H1 (cell line): Measurements from ENCODE around the gene PMM1. TPM values are rescaled to one million over a fixed set of nuclear protein-coding genes. Genes with fewer than 3 reads are reported as not detected.
"Not testable (repeated sequence)": the region's sequence is repeated elsewhere in the genome, so short reads cannot be mapped to it uniquely, and the experiment has no call there.

Experiments used
- CTCF ChIA-PET: fragments of 300-600 bp; sonication (Branson Sonifier 250); formaldehyde crosslinking; loops from one replicate; lab custom pipeline; 2021; ENCODE audit not compliant: partially characterized antibody; lab: Charles Lee
- POLR2A ChIA-PET: fragments of 300-600 bp; sonication (Branson Sonifier 250); formaldehyde crosslinking; loops from one replicate; lab custom pipeline; 2021; ENCODE audit warnings: inconsistent platforms; ENCODE audit not compliant: partially characterized antibody; lab: Charles Lee
- DNase-seq, 2 experiments: peaks; one replicate each; pipeline versions ENCODE4 v3.0.0 to v3.0.0-alpha.2; 2010 to 2022; ENCODE audit warnings: low spot score in 2 of 2, low read depth in 1 of 2, mixed read lengths in 1 of 2
- FAIRE-seq: peaks from 2 replicates; lab custom pipeline; 2011; peaks lifted over from hg19 to GRCh38; lab: Jason Lieb, UNC
- H2AFZ ChIP-seq: 2 replicates; pipeline ENCODE4 v1.8.1; 2012; ENCODE audit warnings: low read length, inconsistent platforms
- H2AK5ac ChIP-seq: 2 replicates; pipeline ENCODE4 v1.6.1; 2013; ENCODE audit warnings: low read depth, low read length
- H2BK120ac ChIP-seq: replicated peaks from 2 replicates; pipeline ENCODE3; 2013; ENCODE audit warnings: low read depth, low read length, inconsistent platforms
- H2BK12ac ChIP-seq: 2 replicates; pipeline ENCODE4 v1.6.1; 2013; ENCODE audit warnings: low read depth, low read length
- H2BK15ac ChIP-seq: 2 replicates; pipeline ENCODE4 v1.6.1; 2013; ENCODE audit warnings: low read length
- H2BK20ac ChIP-seq: 2 replicates; pipeline ENCODE4 v1.6.1; 2013; ENCODE audit warnings: low read length
- H2BK5ac ChIP-seq: 2 replicates; pipeline ENCODE4 v1.6.1; 2013; ENCODE audit warnings: low read depth, low read length
- H3K14ac ChIP-seq: 2 replicates; pipeline ENCODE4 v1.6.1; 2013; ENCODE audit warnings: inconsistent platforms; ENCODE audit not compliant: insufficient read length
- H3K18ac ChIP-seq: 2 replicates; pipeline ENCODE4 v1.6.1; 2013; ENCODE audit warnings: low read length; ENCODE audit errors: extremely low read depth
- H3K23ac ChIP-seq: 2 replicates; pipeline ENCODE4 v1.6.1; 2013; ENCODE audit warnings: inconsistent platforms; ENCODE audit not compliant: insufficient read length
- H3K23me2 ChIP-seq: 2 replicates; pipeline ENCODE4 v1.6.1; 2013; ENCODE audit warnings: low read depth, low read length
- H3K27ac ChIP-seq: 2 replicates; pipeline ENCODE4 v1.6.1; 2011; ENCODE audit warnings: low read depth, low read length, inconsistent platforms
- H3K27me3 ChIP-seq, 4 experiments: replicated peaks in 1 of 4; 1 replicate in 1 of 4; 2 replicates in 3 of 4; pipeline versions ENCODE4 v1.6.1 to v1.8.1; 2011 to 2013; ENCODE audit warnings: low read length in 3 of 4, mild to moderate bottlenecking in 3 of 4, inconsistent platforms in 2 of 4, mixed read lengths in 2 of 4, moderate library complexity in 1 of 4; ENCODE audit not compliant: control insufficient read depth in 3 of 4, insufficient read depth in 3 of 4; ENCODE audit errors: extremely low read depth in 1 of 4
- H3K36me3 ChIP-seq, 4 experiments: 2 replicates each; pipeline versions ENCODE4 v1.6.1 to v1.8.1; 2011 to 2013; ENCODE audit warnings: mild to moderate bottlenecking in 4 of 4, low read length in 3 of 4, moderate library complexity in 2 of 4, control low read depth in 1 of 4, inconsistent platforms in 1 of 4; ENCODE audit not compliant: insufficient read depth in 4 of 4, control insufficient read depth in 2 of 4
- H3K4ac ChIP-seq: replicated peaks from 2 replicates; pipeline ENCODE3; 2013; ENCODE audit warnings: low read length, low read depth, mixed read lengths, inconsistent platforms; ENCODE audit not compliant: insufficient read length
- H3K4me1 ChIP-seq, 4 experiments: replicated peaks in 1 of 4; 1 replicate in 1 of 4; 2 replicates in 3 of 4; pipeline versions ENCODE4 v1.6.1 to v1.8.1; 2011 to 2013; ENCODE audit warnings: low read length in 3 of 4, inconsistent platforms in 2 of 4, mixed read lengths in 1 of 4; ENCODE audit not compliant: insufficient read depth in 4 of 4, control insufficient read depth in 3 of 4
- H3K4me2 ChIP-seq, 2 experiments: 2 replicates each; pipeline versions ENCODE4 v1.6.1 to v1.8.1; 2011 to 2013; ENCODE audit warnings: low read depth in 2 of 2, low read length in 2 of 2, control low read depth in 1 of 2, inconsistent platforms in 1 of 2, mild to moderate bottlenecking in 1 of 2; ENCODE audit not compliant: insufficient read depth in 1 of 2
- H3K4me3 ChIP-seq, 4 experiments: fragments of 200-600, 300-600 bp in 1 of 4; sonication (generic), shearing (Covaris generic), sonication (Bioruptor Twin) in 1 of 4; 2 replicates each; pipeline versions ENCODE4 v1.5.1 to v1.8.1; 2011 to 2016; ENCODE audit warnings: low read length in 4 of 4, low read depth in 3 of 4, control low read depth in 2 of 4, inconsistent platforms in 2 of 4, mild to moderate bottlenecking in 2 of 4, mixed read lengths in 1 of 4, moderate library complexity in 1 of 4; ENCODE audit not compliant: insufficient read depth in 2 of 4; ENCODE audit errors: extremely low read depth in 1 of 4
- H3K56ac ChIP-seq: replicated peaks from 2 replicates; pipeline ENCODE3; 2013; ENCODE audit warnings: low read depth, mild to moderate bottlenecking, mixed read lengths, low read length, inconsistent platforms; ENCODE audit not compliant: insufficient read length
- H3K79me1 ChIP-seq: 2 replicates; pipeline ENCODE4 v1.6.1; 2013; ENCODE audit warnings: low read depth, low read length, control low read depth
- H3K79me2 ChIP-seq, 2 experiments: 2 replicates each; pipeline versions ENCODE4 v1.6.1 to v1.8.1; 2012 to 2013; ENCODE audit warnings: low read length in 2 of 2, mild to moderate bottlenecking in 2 of 2, inconsistent platforms in 1 of 2; ENCODE audit not compliant: insufficient read depth in 2 of 2, control insufficient read depth in 1 of 2
- H3K9ac ChIP-seq, 4 experiments: replicated peaks in 1 of 4; 1 replicate in 1 of 4; 2 replicates in 3 of 4; pipeline versions ENCODE4 v1.6.1 to v1.8.1; 2011 to 2013; ENCODE audit warnings: low read depth in 3 of 4, low read length in 3 of 4, control low read depth in 2 of 4, mild to moderate bottlenecking in 2 of 4, moderate library complexity in 2 of 4, inconsistent platforms in 1 of 4; ENCODE audit errors: extremely low read depth in 1 of 4
- H3K9me3 ChIP-seq, 2 experiments: 2 replicates each; pipeline versions ENCODE4 v1.6.1 to v1.8.1; 2012 to 2013; ENCODE audit warnings: mild to moderate bottlenecking in 2 of 2, moderate library complexity in 2 of 2, control low read depth in 1 of 2, inconsistent platforms in 1 of 2, low read depth in 1 of 2, low read length in 1 of 2, mixed read lengths in 1 of 2; ENCODE audit not compliant: insufficient read depth in 2 of 2
- H4K20me1 ChIP-seq, 2 experiments: replicated peaks in 1 of 2; 2 replicates each; pipeline versions ENCODE3 to v1.8.1; 2011 to 2013; ENCODE audit warnings: inconsistent platforms in 2 of 2, low read length in 2 of 2, mild to moderate bottlenecking in 1 of 2; ENCODE audit not compliant: insufficient read depth in 2 of 2, control insufficient read depth in 1 of 2
- H4K5ac ChIP-seq: 2 replicates; pipeline ENCODE4 v1.6.1; 2013; ENCODE audit warnings: low read length, low read depth, mixed read lengths, inconsistent platforms; ENCODE audit not compliant: insufficient read length
- H4K8ac ChIP-seq: 2 replicates; pipeline ENCODE4 v1.8.0; 2013; ENCODE audit warnings: mild to moderate bottlenecking, moderate library complexity, low read length, inconsistent platforms; ENCODE audit not compliant: insufficient read depth; ENCODE audit errors: extremely low read depth
- H4K91ac ChIP-seq: replicated peaks from 2 replicates; pipeline ENCODE3; 2013; ENCODE audit warnings: low read length, mixed read lengths, inconsistent platforms; ENCODE audit not compliant: insufficient read length
- WGBS, 2 experiments: shearing (Covaris generic) in 1 of 2; methylation state at CpG; one replicate each; pipeline versions ENCODE4 v1.1.6 to v1.1.7; 2013 to 2015; ENCODE audit warnings: low lambda C conversion rate in 2 of 2, mixed read lengths in 2 of 2, inconsistent platforms in 1 of 2, low coverage in 1 of 2, missing lambda C conversion rate in 1 of 2; ENCODE audit not compliant: insufficient replicate concordance in 2 of 2, insufficient coverage in 1 of 2, insufficient read length in 1 of 2; ENCODE audit errors: extremely low coverage in 1 of 2, missing lambda C conversion rate in 1 of 2; 5-methylcytosine and 5-hydroxymethylcytosine counted together
- polyA plus RNA-seq, 7 experiments: library from polyadenylated mRNA; depleted of rRNA in 3 of 7; stranded (reverse) in 5 of 7; unstranded in 2 of 7; fragments of >200 nt in 5 of 7; fragments of 200-250 nt in 2 of 7; gene quantifications; 1 replicate in 5 of 7; 2 replicates in 1 of 7; 4 replicates in 1 of 7; pipeline versions ENCODE4 v1.2.1 to v1.2.3, GENCODE V29; 2011 to 2013; ENCODE audit warnings: missing spikeins in 2 of 7, mixed read lengths in 2 of 7
- total RNA-seq: library from RNA; stranded (reverse); fragmentation: NEBNext Ultra II Directional; extraction: Animal tissue kit (Norgen Biotek cat#: 25700); gene quantifications from 2 replicates; pipeline ENCODE4 v1.2.1, GENCODE V29; 2021

The PMM1 gene
- total and polyA plus RNA-seq, 2 of the 8 experiments (the other 6 are each of a cell fraction or from before 2014, with no cell fraction given) = 11.3 to 20.0 TPM

DNA sequence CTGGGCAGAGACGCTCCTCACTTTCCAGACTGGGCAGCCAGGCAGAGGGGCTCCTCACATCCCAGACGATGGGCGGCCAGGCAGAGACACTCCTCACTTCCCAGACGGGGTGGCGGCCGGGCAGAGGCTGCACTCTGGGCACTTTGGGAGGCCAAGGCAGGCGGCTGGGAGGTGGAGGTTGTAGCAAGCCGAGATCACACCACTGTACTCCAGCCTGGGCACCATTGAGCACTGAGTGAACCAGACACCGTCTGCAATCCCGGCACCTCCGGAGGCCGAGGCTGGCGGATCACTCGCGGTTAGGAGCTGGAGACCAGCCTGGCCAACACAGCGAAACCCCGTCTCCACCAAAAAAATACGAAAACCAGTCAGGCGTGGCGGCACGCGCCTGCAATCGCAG, 42.0 kb upstream of the PMM1 start:
- H3K9ac ChIP-seq, H3K27me3 ChIP-seq, H3K79me2 ChIP-seq, H3K4me1 ChIP-seq, H4K8ac ChIP-seq, H4K91ac ChIP-seq, H3K4ac ChIP-seq, H2BK120ac ChIP-seq, H3K9me3 ChIP-seq, H2BK20ac ChIP-seq, H3K4me2 ChIP-seq, H2BK12ac ChIP-seq, CTCF ChIA-PET, H3K23ac ChIP-seq, H2BK5ac ChIP-seq, DNase-seq, H3K4me3 ChIP-seq, H3K27ac ChIP-seq, H4K20me1 ChIP-seq, H3K23me2 ChIP-seq, H2AK5ac ChIP-seq, H3K18ac ChIP-seq, H2BK15ac ChIP-seq, H3K14ac ChIP-seq, H2AFZ ChIP-seq, H3K79me1 ChIP-seq, H4K5ac ChIP-seq, H3K56ac ChIP-seq, FAIRE-seq: not testable (repeated sequence)
- H3K36me3 ChIP-seq = peaks cover 35 to 80% (median 58%) of the 10 kb centered on the region in 4 experiments
- 100% methylated on average over 1 of the region's 23 CpGs; no CpG with 5 or more reads in 1 of the 2 experiments for WGBS, 2 experiments
- POLR2A ChIA-PET = interaction anchor here (3.9 to 13.3 kb wide), 2 partner anchors 7 to 12 kb away, joined by 20 to 157 read pairs; partner anchors contain the start of genes DESI1 and XRCC6

DNA sequence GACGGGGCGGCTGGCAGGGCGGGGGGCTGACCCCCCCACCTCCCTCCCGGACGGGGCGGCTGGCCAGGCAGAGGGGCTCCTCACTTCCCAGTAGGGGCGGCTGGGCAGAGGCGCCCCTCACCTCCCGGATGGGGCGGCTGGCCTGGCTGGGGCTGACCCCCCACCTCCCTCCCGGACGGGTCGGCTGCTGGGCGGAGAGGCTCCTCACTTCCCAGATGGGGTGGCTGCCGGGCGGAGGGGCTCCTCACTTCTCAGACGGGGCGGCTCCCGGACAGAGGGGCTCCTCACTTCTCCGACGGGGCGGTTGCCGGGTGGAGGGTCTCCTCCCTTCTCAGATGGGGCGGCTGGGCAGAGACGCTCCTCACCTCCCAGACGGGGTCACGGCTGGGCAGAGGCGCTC, 41.5 kb upstream of the PMM1 start:
- CTCF ChIA-PET, H2AFZ ChIP-seq, FAIRE-seq, H4K91ac ChIP-seq, H2BK12ac ChIP-seq, H3K27ac ChIP-seq, H3K4me1 ChIP-seq, H2BK15ac ChIP-seq, H3K14ac ChIP-seq, H3K4me3 ChIP-seq, H4K20me1 ChIP-seq, H3K79me2 ChIP-seq, H4K5ac ChIP-seq, DNase-seq, H3K27me3 ChIP-seq, H3K4ac ChIP-seq, H3K56ac ChIP-seq, H3K23me2 ChIP-seq, H3K9ac ChIP-seq, H3K79me1 ChIP-seq, H2BK20ac ChIP-seq, H2BK5ac ChIP-seq, H3K18ac ChIP-seq, H2AK5ac ChIP-seq, H4K8ac ChIP-seq, H3K9me3 ChIP-seq, H3K23ac ChIP-seq, H2BK120ac ChIP-seq, H3K4me2 ChIP-seq: not testable (repeated sequence)
- H3K36me3 ChIP-seq = peaks cover 30 to 78% (median 55%) of the 10 kb centered on the region in 4 experiments
- POLR2A ChIA-PET = interaction anchor here (0.9 to 3.9 kb wide), 3 partner anchors 10 to 27 kb away, joined by 3 to 20 read pairs (median 4); partner anchors contain the start of genes DESI1 and XRCC6
- WGBS, 2 experiments = no CpG with 5 or more reads among the region's 28 CpGs
